GM12875 (cell line): ENCODE data around the gene CLEC2D.

Experiments used
- H3K4me3 ChIP-seq: one replicate; pipeline ENCODE4 v1.5.1; 2011; ENCODE audit warnings: low read depth, low read length, control low read depth
- TF ChIP-seq, protein P1 (sequence below): IDR thresholded peaks from 2 replicates; pipeline ENCODE4 v1.5.1; 2011; ENCODE audit warnings: low read depth, mild to moderate bottlenecking, control low read depth, inconsistent platforms, low read length, moderate library complexity, borderline replicate concordance; ENCODE audit not compliant: insufficient read depth

CLEC2D gene

DNA sequence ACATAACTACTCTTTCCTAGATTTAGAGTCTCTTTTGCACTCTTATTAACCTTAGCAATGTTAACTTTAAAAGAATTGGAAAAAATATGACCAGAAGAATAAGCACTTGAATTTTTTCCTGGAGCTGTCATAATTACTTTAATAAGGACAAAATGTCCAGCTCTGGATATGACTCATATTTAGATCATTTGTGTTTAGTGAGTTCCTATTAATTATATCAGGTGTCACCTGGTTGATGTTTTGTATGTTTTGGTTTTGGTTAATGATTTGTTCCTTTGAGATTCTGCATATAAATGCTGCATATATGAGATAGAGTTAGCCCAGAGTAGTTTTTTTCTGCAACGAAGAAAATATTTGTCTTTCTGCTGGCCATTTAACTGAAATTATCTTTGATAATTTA is 58.3 kb downstream of the CLEC2D start:
- TF ChIP-seq, protein P1, sequence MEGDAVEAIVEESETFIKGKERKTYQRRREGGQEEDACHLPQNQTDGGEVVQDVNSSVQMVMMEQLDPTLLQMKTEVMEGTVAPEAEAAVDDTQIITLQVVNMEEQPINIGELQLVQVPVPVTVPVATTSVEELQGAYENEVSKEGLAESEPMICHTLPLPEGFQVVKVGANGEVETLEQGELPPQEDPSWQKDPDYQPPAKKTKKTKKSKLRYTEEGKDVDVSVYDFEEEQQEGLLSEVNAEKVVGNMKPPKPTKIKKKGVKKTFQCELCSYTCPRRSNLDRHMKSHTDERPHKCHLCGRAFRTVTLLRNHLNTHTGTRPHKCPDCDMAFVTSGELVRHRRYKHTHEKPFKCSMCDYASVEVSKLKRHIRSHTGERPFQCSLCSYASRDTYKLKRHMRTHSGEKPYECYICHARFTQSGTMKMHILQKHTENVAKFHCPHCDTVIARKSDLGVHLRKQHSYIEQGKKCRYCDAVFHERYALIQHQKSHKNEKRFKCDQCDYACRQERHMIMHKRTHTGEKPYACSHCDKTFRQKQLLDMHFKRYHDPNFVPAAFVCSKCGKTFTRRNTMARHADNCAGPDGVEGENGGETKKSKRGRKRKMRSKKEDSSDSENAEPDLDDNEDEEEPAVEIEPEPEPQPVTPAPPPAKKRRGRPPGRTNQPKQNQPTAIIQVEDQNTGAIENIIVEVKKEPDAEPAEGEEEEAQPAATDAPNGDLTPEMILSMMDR, result no peak

DNA sequence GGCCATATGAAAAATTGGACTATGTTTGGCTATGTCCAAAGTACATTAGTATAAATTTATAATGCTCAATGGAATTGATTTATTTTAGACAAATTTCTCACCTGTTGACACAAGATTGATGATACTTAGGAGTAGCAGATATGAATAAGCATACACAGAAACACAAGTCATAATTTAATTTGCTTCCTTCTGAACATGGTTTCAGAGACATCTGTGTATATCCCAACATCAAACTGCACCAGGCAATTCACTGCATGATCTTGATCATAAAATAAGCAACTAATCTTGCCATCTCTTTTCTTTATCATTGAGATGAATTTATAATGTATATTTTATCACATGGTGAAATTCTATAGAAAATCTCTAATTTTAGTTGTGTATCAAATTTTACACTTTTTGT is 59.6 kb downstream of the CLEC2D start:
- no peak overlapping the region for H3K4me3 ChIP-seq
- TF ChIP-seq, protein P1, result no peak

More for the DNA sequence above, 58.3 kb downstream of the CLEC2D start:
- no peak overlapping the region for H3K4me3 ChIP-seq

DNA sequence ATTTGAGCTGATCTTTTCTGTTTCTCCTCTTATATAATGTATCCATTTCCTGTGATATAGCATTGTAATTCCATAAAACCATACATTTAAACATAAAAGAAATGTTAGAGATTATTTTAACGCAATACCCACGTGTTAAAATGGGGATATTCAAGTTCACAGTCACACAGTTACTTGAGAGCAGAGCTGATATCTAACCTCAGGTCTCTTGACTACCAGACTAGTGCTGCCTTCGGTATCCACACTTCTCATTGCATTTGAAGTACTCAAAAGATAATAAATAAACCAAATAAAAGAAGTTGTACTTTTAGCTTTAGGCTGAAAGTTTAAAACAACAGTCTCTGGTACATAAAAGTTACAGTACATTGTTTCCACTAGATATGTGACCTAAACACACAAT is 60.5 kb downstream of the CLEC2D start:
- no peak overlapping the region for H3K4me3 ChIP-seq
- TF ChIP-seq, protein P1, result no peak

DNA sequence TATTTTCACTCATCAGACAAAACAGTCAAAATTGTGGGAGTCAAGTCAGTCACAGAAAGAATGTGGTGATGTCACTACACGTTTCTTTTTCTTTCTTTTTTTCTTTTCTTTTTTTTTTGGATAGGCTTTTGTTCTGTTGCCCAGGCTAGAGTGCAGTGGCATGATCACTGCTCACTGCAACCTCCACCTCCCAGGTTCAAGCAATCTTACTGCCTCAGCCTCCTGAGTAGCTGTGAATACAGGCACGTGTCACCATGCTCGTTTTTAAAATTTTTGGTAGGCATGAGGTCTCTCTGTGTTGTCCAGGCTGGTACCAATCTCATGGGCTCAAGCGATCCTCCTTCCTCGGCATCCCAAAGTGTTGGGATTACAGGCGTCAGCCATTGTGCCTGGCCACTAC is 61.1 kb downstream of the CLEC2D start:
- no peak overlapping the region for H3K4me3 ChIP-seq
- TF ChIP-seq, protein P1, result no peak

DNA sequence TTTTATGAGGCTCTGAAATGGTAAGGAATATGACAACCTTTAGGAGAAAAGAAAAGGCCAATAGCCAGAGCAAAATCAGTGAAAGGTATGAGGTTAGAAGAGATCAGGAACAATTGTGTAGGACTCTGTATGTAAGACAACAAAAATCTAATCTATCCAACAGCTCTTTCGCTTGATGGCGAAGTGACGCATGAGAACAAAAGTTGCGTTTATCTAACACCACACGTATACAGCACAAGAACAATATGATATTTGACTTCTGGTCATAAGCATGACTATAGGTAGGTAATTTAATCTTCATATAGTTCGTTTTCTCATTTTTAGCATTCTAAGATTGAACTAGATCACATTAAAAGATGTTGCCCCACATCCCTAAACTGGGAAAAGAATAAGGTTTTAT is 61.9 kb downstream of the CLEC2D start:
- H3K4me3 ChIP-seq, result no peak overlapping the region
- TF ChIP-seq, protein P1, result no peak

DNA sequence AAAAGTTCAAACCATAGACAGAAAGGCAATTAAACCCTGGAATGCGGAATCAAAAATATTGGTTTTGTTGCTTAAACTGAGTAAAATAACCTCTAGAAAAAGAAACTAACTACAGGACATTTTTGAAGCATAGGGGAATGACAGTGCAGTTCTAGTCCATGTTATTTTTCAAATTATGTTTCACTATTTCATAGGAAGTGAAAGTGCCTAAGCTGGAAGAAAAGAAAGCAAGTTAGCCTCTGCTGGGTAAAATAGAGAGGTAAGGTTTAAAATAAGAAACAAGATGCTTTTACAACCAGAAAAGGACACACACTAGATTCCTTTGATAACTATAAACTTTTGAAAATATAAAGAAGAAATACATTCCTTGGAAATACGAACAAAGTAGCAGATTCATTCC is 62.3 kb downstream of the CLEC2D start:
- H3K4me3 ChIP-seq, result no peak overlapping the region

DNA sequence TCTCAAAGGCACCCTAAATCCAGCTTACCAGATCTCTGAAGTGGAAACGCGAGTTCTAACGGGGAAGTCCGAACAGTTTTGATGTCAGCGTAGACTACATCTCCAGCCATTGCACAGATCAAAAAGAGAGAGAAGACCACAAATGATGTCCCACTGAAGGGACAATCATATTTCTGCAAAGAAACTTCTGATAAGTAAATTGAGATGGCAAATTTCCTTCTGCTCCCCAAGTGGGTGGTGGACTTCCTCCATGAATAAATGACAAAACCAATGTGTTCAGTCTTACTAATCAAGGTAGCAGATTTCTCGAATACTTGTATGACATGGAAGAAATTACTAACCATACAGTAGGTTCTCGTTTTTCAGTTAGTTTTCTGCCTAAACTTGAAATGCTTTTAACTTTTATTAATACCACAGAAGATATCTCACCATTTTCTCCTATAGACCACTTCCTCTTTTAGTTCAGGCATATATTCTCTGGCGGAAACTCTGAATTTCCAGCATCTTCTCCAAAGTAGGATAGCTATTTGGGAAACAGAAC is 63.5 kb downstream of the CLEC2D start, which contains the start of gene CLECL1:
Gene CLECL1, minus strand, starts transcription at position 177 of the 541 bp plus-strand sequence.
- TF ChIP-seq, protein P1, result no peak
- H3K4me3 ChIP-seq, result peak within 1 kb of the TSS; percentile 11

More for the DNA sequence above, 62.3 kb downstream of the CLEC2D start:
- TF ChIP-seq, protein P1, result no peak
